CD4-positive, alpha-beta T cell (primary cell): ENCODE data around the gene XPO5. TPM values are rescaled to one million over a fixed set of nuclear protein-coding genes. Genes with fewer than 3 reads are reported as not detected.

Experiments used
- ATAC-seq: fragments of 200-7000 bp; cut with Tn5 transposase; one replicate; pipeline ENCODE4 v1.10.0; 2022; ENCODE audit warnings: mild to moderate bottlenecking; ENCODE audit not compliant: poor library complexity
- CTCF ChIA-PET: fragments of 350-600 bp; sonication (Branson Sonifier 250); formaldehyde crosslinking; loops from one replicate; lab custom pipeline; 2021; ENCODE audit warnings: antibody characterized with exemption, inconsistent platforms; lab: Charles Lee
- POLR2A ChIA-PET: fragments of 350-600 bp; sonication (Branson Sonifier 250); formaldehyde crosslinking; loops from one replicate; lab custom pipeline; 2021; ENCODE audit warnings: antibody characterized with exemption, inconsistent platforms; lab: Charles Lee
- DNase-seq, 14 experiments: peaks; one replicate each; pipeline ENCODE4 v3.0.0-alpha.2; 2013 to 2020; ENCODE audit warnings: mixed read lengths in 2 of 14
- H3K27ac ChIP-seq, 2 donors: one replicate each; pipeline versions ENCODE4 v1.5.1 to v1.7.0; 2013; ENCODE audit warnings: low read length in 2 of 2, low read depth in 1 of 2, mild to moderate bottlenecking in 1 of 2
- H3K27me3 ChIP-seq, 2 experiments: 1 replicate in 1 of 2; 2 replicates in 1 of 2; pipeline versions ENCODE4 v1.6.1 to v1.7.0; 2013; ENCODE audit warnings: low read length in 2 of 2, control low read depth in 1 of 2, mild to moderate bottlenecking in 1 of 2, moderate library complexity in 1 of 2; ENCODE audit not compliant: insufficient read depth in 2 of 2, control insufficient read depth in 1 of 2
- H3K36me3 ChIP-seq: one replicate; pipeline ENCODE4 v1.6.1; 2013; ENCODE audit warnings: low read length, control low read depth; ENCODE audit not compliant: insufficient read depth
- H3K4me1 ChIP-seq: one replicate; pipeline ENCODE4 v1.6.1; 2013; ENCODE audit warnings: low read length, control low read depth; ENCODE audit not compliant: insufficient read depth
- H3K4me3 ChIP-seq: one replicate; pipeline ENCODE4 v1.5.1; 2013; ENCODE audit warnings: mild to moderate bottlenecking, low read length, moderate library complexity
- H3K9me3 ChIP-seq, 2 experiments: 1 replicate in 1 of 2; 2 replicates in 1 of 2; pipeline versions ENCODE4 v1.6.1 to v1.7.0; 2013; ENCODE audit warnings: low read length in 2 of 2, mild to moderate bottlenecking in 2 of 2, control low read depth in 1 of 2, moderate library complexity in 1 of 2; ENCODE audit not compliant: control insufficient read depth in 1 of 2, insufficient read depth in 1 of 2
- H3K27ac Mint-ChIP-seq: one replicate; pipeline ENCODE4 v1.8.0; 2020; ENCODE audit warnings: mixed read lengths
- H3K27me3 Mint-ChIP-seq: one replicate; pipeline ENCODE4 v1.8.0; 2021; ENCODE audit warnings: mixed read lengths
- H3K36me3 Mint-ChIP-seq: one replicate; pipeline ENCODE4 v1.8.0; 2021; ENCODE audit warnings: low read depth, mixed read lengths
- H3K4me1 Mint-ChIP-seq: one replicate; pipeline ENCODE4 v1.8.0; 2021; ENCODE audit warnings: low read depth, mixed read lengths
- H3K4me3 Mint-ChIP-seq: one replicate; pipeline ENCODE4 v1.8.0; 2020; ENCODE audit warnings: mild to moderate bottlenecking, mixed read lengths
- H3K9me3 Mint-ChIP-seq: one replicate; pipeline ENCODE4 v1.8.0; 2020; ENCODE audit warnings: mixed read lengths
- intact Hi-C, 2 experiments: fragments of 100-400 bp; cut with DNase I in 1 of 2; cut with micrococcal nuclease in 1 of 2; formaldehyde crosslinking; loops; one replicate each; pipeline versions ENCODE4 v1.15.1 to v1.9.0; 2023 to 2025; cut with DNase I, micrococcal nuclease
- total RNA-seq, 174 experiments: library from RNA in 2 of 174; stranded (reverse) in 2 of 174; gene quantifications; one replicate each; pipeline ENCODE4 v1.2.3 and lab custom pipeline; 2021 to 2026
- TF ChIP-seq, protein P1 (sequence below): fragments of 200-600 bp; IDR thresholded peaks from one replicate; pipeline ENCODE4 v1.8.0; 2022; ENCODE audit warnings: antibody characterized with exemption, mild to moderate bottlenecking

Gene XPO5
- total RNA-seq, 2 experiments from 2014 or later: 26.8 to 31.2 TPM

- no peaks in the 10 kb centered on the region for H3K4me1 Mint-ChIP-seq
- no peak overlapping the region for H3K27ac ChIP-seq
- no peak overlapping the region for H3K4me3 Mint-ChIP-seq
- no peaks in the 10 kb centered on the region for H3K4me1 ChIP-seq
- POLR2A ChIA-PET: interaction anchor here (0.6 kb wide), 1 partner anchor 82 kb away, joined by 3 read pairs; no protein-coding TSS in a partner anchor
- no peaks in the 10 kb centered on the region for H3K27me3 ChIP-seq
- H3K27me3 Mint-ChIP-seq: no peaks in the 10 kb centered on the region
- H3K4me3 ChIP-seq: no peak overlapping the region
- no peaks in the 10 kb centered on the region for H3K9me3 Mint-ChIP-seq
- DNase-seq (no peak), ATAC-seq (no peak)
- CTCF ChIA-PET: no interaction called here
- peaks cover 87% of the 10 kb centered on the region for H3K36me3 ChIP-seq
- H3K36me3 Mint-ChIP-seq: peaks cover 91% of the 10 kb centered on the region
- TF ChIP-seq, protein P1, sequence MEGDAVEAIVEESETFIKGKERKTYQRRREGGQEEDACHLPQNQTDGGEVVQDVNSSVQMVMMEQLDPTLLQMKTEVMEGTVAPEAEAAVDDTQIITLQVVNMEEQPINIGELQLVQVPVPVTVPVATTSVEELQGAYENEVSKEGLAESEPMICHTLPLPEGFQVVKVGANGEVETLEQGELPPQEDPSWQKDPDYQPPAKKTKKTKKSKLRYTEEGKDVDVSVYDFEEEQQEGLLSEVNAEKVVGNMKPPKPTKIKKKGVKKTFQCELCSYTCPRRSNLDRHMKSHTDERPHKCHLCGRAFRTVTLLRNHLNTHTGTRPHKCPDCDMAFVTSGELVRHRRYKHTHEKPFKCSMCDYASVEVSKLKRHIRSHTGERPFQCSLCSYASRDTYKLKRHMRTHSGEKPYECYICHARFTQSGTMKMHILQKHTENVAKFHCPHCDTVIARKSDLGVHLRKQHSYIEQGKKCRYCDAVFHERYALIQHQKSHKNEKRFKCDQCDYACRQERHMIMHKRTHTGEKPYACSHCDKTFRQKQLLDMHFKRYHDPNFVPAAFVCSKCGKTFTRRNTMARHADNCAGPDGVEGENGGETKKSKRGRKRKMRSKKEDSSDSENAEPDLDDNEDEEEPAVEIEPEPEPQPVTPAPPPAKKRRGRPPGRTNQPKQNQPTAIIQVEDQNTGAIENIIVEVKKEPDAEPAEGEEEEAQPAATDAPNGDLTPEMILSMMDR: no peak
- H3K9me3 ChIP-seq: no peaks in the 10 kb centered on the region
- intact Hi-C loops: no loop called here
- no peak overlapping the region for H3K27ac Mint-ChIP-seq
Observed at GRCh38 chr6:43547222-43547621, 28.6 kb downstream of the XPO5 start.

DNA sequence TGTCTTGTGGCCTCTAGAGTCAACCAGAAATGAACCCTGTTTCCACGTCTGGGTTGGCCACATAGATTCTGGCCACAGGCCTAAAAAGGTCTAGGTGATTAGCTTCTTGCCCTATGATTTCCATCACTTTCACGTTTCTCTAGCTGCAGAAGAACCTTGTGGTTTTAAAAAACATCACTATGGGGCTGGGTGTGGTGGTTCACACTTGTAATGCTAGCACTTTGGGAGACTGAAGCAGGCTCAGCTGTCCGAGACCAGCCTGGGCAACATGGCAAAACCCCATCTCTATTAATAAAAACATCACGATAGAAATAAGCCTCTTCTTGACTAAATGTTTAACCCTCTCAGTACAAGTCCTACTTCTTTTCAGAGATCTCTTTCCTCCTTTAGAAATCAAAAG is 31.4 kb downstream of the XPO5 start:
- no peaks in the 10 kb centered on the region for H3K27me3 Mint-ChIP-seq
- intact Hi-C loops: no loop called here
- H3K36me3 ChIP-seq: peaks cover 77% of the 10 kb centered on the region
- peak in 1 of 14 experiments; percentile 34 for DNase-seq
- ChIA-PET CTCF (no interaction called here), POLR2A (interaction anchor here (0.6 kb wide), 1 partner anchor 82 kb away, joined by 3 read pairs; no protein-coding TSS in a partner anchor)
- no peaks in the 10 kb centered on the region for H3K9me3 ChIP-seq
- H3K4me1 ChIP-seq: no peaks in the 10 kb centered on the region
- no peaks in the 10 kb centered on the region for H3K9me3 Mint-ChIP-seq
- H3K27ac ChIP-seq: no peak overlapping the region
- no peak overlapping the region for H3K4me3 ChIP-seq
- peaks cover 83% of the 10 kb centered on the region for H3K36me3 Mint-ChIP-seq
- TF ChIP-seq, protein P1: no peak
- H3K4me1 Mint-ChIP-seq: no peaks in the 10 kb centered on the region
- no peak overlapping the region for H3K27ac Mint-ChIP-seq
- H3K27me3 ChIP-seq: no peaks in the 10 kb centered on the region
- H3K4me3 Mint-ChIP-seq: no peak overlapping the region
- ATAC-seq: no peak

- Histone ChIP-seq H3K36me3 (peaks cover 65% of the 10 kb centered on the region), H3K4me3 (no peak overlapping the region), H3K4me1 (no peaks in the 10 kb centered on the region), H3K9me3 (no peaks in the 10 kb centered on the region), H3K27ac (no peak overlapping the region), H3K27me3 (no peaks in the 10 kb centered on the region)
- H3K36me3 Mint-ChIP-seq: peaks cover 76% of the 10 kb centered on the region
- TF ChIP-seq, protein P1: no peak
- no peak for DNase-seq
- no peaks in the 10 kb centered on the region for H3K4me1 Mint-ChIP-seq
- no peak overlapping the region for H3K4me3 Mint-ChIP-seq
- no peak overlapping the region for H3K27ac Mint-ChIP-seq
- CTCF ChIA-PET: no interaction called here
- no peaks in the 10 kb centered on the region for H3K9me3 Mint-ChIP-seq
- H3K27me3 Mint-ChIP-seq: no peaks in the 10 kb centered on the region
- ATAC-seq: no peak
- POLR2A ChIA-PET: no interaction called here
- intact Hi-C loops: no loop called here
Observed at GRCh38 chr6:43541774-43542471, 33.9 kb downstream of the XPO5 start.
